Stimulated activated naive CD4-positive, alpha-beta T cell treated with Interleukin-2 at 50 U/mL for 16 hours (primary cell): ENCODE results near the gene SRP72.
"Not testable (repeated sequence)": the region's sequence is repeated elsewhere in the genome, so short reads cannot be mapped to it uniquely, and the experiment has no call there.

Source experiments
- DNase-seq: peaks from one replicate; lab custom pipeline; 2025; lab: John Stamatoyannopoulos, UW

Gene SRP72, protein sequence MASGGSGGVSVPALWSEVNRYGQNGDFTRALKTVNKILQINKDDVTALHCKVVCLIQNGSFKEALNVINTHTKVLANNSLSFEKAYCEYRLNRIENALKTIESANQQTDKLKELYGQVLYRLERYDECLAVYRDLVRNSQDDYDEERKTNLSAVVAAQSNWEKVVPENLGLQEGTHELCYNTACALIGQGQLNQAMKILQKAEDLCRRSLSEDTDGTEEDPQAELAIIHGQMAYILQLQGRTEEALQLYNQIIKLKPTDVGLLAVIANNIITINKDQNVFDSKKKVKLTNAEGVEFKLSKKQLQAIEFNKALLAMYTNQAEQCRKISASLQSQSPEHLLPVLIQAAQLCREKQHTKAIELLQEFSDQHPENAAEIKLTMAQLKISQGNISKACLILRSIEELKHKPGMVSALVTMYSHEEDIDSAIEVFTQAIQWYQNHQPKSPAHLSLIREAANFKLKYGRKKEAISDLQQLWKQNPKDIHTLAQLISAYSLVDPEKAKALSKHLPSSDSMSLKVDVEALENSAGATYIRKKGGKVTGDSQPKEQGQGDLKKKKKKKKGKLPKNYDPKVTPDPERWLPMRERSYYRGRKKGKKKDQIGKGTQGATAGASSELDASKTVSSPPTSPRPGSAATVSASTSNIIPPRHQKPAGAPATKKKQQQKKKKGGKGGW

GRCh38 chr4:56467284-56468096 lies at the start of gene SRP72:
SRP72 (plus strand) TSS chr4:56467617; CDS start chr4:56467636, 19 bp downstream.
- DNase-seq: peak; percentile 93

DNA sequence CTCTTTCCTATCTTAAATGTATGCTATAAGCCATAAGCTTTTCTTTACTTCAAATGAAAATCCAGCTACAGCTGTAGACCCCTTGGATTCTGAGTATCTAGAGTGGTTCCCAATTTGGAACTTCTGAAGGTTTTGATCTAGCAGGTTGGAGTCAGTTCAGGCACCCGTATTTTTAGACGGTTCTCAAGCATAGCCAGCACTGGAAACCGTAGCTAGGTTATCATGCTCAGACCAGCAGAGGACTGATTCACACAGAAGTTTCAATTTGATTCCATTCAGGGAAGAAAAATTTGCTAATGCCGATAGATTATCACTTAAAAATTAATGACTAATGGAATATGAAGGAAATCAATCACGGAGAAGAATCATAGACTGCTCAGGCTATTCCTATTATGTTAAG lies 43.2 kb upstream of the SRP72 start:
- no peak for DNase-seq

DNA sequence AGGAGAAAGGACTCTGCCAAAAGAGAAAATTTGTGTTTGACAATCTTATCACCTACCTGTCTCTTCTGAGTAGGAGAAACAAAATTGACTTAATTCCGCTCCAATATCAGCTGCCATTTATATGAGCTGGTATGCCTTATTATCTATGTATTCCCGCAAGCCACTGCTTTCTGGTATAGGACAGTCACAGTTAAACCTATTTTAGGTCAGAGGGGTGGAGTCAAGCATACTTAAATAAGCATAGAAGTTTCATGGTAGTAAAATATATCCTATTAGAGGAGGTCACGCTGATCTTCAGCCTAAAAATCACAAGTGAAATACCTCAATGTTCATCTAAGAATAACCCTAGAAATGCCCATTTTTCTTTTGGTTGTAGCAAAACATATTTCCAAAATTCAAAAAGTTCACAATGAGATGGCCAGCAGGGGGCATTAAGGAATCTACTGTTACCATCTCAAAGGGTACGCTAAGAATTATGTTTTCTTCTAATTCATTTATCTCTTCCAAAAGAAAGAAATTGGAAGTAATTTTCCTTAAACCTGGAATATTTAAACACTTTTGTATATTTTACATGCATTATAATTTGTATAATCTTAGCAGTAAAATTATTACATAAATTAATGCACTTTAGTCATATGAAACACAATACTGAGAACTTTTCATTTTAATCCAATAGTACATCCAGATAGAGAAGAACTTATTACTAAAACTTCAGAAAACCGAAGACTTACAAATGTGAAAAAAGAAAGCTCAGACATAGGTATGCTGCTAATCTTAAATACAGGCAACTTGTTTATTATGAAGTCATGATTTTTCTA lies 42.5 kb upstream of the SRP72 start:
- DNase-seq: peak; percentile 1

- no peak for DNase-seq
Measured at GRCh38 chr4:56425518-56425917, 41.9 kb upstream of the SRP72 start.

GRCh38 chr4:56426273-56426672 lies 41.1 kb upstream of the SRP72 start:
- DNase-seq: no peak

- DNase-seq: no peak
Measured at GRCh38 chr4:56427179-56427578, 40.2 kb upstream of the SRP72 start.

GRCh38 chr4:56430203-56430602 lies 37.2 kb upstream of the SRP72 start:
- no peak for DNase-seq

- no peak for DNase-seq
Measured at GRCh38 chr4:56433280-56433679, 34.1 kb upstream of the SRP72 start.

DNA sequence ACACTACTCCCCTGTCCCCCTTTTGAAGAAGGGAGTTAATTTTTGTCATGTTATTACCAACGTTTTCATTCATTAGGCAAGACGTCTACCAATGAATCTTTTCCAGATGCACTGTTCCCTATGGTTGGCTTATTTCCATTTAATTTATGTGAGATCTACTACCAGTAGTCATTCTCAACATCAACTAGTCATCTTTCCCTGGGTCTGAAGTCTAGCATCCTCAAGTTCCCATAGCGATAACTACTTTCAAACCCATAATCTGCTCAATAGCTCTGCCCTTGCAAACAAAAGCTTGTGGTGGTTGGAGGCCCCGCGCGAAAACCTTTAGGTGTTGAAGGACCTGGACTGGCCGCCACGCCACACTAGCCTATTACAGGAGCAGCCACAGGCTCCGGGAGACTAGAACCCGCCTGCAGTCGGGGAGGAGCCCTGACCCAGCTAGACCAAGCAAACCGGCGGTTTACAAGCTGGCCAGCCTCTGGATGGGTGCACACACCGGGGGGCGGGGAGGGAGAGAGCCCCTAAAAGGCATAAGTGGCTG lies 32.7 kb upstream of the SRP72 start:
- peak; percentile 33 for DNase-seq

DNA sequence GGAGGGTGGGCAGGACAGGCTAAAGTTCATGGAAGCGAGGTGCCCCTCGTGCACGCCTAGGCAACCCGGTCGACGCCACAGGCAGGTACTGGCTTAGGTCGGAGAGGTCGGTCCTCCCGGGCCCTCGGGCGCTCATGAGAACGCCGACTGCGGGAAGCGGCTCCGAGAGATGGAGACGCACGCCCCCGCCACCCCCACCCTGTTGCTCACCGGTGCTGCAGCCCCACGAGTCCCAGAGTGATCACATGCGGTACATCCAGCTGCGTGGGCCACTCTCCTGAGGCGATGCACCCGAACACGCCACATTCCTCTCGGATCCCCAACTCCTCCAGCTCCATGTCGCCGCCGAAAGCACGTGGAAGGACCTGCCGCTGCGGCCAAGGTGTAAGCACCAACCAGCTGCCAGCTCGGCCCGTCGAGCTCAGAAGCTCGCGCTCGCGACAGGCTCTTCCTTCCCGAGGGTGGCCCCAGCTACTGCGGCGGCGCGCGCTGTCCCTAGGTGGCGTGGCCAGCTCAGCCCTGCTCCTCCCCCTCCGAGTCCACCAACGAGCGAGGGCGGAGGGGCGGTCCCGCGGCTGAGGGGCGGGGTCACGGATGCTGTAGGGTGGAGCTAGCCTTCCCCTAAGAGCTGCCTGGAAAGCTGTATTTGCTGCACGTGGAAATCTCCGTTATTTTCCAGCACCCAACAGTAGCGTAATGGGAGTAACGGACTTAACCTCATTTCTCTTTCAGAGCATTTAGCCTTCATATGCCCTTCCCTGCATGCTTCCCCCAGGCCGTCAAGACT lies 32.1 kb upstream of the SRP72 start, which contains the start of gene PPAT:
Gene PPAT, minus strand, starts transcription at position 476 of the 787 bp plus-strand sequence. Its CDS starts 138 bp downstream, at position 338.
- DNase-seq: peak; percentile 97

- DNase-seq: no peak
Measured at GRCh38 chr4:56438766-56439165, 28.7 kb upstream of the SRP72 start.

DNA sequence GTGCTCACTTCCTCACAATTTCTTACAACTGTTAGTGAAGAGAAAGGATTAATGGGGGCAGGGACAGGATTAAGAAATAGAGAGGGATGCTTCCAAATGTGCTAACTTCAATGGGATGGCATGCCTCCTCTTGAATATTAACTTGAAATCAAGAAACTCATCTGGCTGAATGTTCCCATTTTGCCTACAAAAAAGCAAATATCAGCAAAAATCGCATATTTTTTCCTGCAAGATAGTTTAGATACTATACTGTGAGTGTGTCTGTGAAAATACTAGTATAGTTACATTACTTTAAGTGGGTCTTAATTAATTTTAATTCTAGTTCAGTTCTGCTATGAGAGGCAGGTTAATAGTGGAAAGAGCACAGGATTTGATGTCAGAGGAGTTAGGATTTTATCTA lies 26.4 kb upstream of the SRP72 start:
- DNase-seq: no peak

- DNase-seq: no peak
Measured at GRCh38 chr4:56444719-56445118, 22.7 kb upstream of the SRP72 start.

DNA sequence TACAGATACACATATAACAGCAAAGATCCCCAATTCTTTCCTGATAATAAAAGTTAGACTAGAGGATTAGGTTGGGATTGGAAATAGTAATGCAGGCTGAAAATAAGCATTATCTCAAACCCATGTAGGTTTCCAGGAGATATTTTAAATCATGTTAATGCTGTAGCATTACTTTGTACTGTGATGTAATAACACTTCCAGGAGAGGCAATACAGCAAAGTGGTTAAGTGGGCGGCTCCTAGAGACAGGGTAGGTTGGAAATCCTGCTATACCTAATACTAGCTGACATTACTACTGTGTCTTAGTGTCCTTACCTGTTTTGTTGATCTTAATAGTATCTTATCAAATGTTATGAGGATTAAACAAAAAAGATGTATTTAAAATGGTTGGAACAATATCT lies 21.7 kb upstream of the SRP72 start:
- no peak for DNase-seq

DNA sequence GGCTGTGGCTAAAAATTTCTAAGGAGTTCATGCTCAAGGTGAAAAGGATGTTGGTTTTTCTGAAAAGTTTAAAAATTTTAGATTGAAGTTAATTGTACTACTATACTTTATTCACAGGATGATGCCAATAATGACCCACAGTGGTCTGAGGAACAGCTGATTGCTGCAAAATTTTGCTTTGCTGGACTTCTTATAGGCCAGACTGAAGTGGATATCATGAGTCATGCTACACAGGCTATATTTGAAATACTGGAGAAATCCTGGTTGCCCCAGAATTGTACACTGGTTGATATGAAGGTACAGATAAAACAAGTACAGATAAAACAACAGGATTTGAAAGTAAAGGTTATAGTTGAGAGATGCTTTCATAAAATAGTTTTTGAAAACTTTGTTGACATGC lies 19.1 kb upstream of the SRP72 start:
- no peak for DNase-seq

DNA sequence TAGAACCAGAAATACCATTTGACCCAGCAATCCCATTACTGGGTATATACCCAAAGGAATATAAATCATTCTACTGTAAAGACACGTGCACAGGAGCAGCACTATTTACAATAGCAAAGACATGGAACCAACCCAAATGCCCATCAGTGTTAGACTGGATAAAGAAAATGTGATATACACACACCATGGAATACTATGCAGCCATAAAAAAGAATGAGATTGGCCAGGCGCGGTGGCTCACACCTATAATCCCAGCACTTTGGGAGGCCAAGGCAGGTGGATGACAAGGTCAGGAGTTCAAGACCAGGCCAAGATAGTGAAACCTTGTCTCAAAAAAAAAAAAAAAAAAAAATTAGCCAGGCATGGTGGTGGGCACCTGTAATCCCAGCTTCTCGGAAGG lies 17.9 kb upstream of the SRP72 start:
- DNase-seq: not testable (repeated sequence)

GRCh38 chr4:56450342-56450741 lies 17.1 kb upstream of the SRP72 start:
- DNase-seq: no peak

GRCh38 chr4:56460085-56460484 lies 7.3 kb upstream of the SRP72 start:
- DNase-seq: no peak

DNA sequence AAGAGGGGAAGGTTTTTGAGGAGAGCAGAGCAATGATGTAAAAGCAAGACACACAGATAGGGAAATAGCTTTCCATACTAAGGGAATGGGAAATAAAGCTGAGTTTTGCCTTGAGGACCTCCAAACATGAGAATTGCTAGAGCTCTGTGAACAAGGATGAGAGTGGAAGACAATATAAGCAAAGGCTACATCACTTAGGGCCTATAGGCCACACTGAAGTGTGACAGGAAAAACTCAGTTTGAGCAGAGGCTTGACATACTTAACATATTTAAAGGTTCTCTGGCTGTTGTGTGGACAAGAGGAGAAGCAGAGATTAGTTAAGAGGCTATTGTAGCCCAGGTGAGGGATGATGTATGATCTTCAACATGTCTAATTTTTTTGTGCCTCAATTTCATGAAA lies 5.3 kb upstream of the SRP72 start:
- DNase-seq: no peak

GRCh38 chr4:56463711-56464110 lies 3.7 kb upstream of the SRP72 start:
- no peak for DNase-seq

GRCh38 chr4:56464581-56464980 lies 2.8 kb upstream of the SRP72 start:
- no peak for DNase-seq
